Measurements from ENCODE around the gene RBBP8NL.

- TF ChIP-seq CTCF (conservative IDR thresholded peaks at IDR 0.05 in 1 of 2, IDR thresholded peaks at IDR 0.05 in 1 of 2; ENCODE audit: low read depth in 1 of 2, low read length in 2 of 2) = no peak
- no peak for TF ChIP-seq EZH2 (IDR thresholded peaks at IDR 0.05; ENCODE audit: low read length, missing control alignments)
Observed at GRCh38 chr20:62370807-62371587, 56.3 kb downstream of the RBBP8NL start.

Data from fibroblast of lung (primary cell).